Stimulated activated CD4-positive, alpha-beta T cell treated with anti-CD3 and anti-CD28 coated beads, TNF-alpha, amount 100 ng/mL, for 4 hours (primary cell): ENCODE measurements around the gene EME1.
A peak's percentile ranks its signal among the peaks of the same experiment; 100 is the strongest.
"Not testable (repeated sequence)": the region's sequence is repeated elsewhere in the genome, so short reads cannot be mapped to it uniquely, and the experiment has no call there.

Experiments
- DNase-seq, 3 experiments: peaks; one replicate each; pipeline ENCODE4 v3.0.0-alpha.2; 2020; ENCODE audit warnings: low read depth in 3 of 3

Gene EME1

DNA sequence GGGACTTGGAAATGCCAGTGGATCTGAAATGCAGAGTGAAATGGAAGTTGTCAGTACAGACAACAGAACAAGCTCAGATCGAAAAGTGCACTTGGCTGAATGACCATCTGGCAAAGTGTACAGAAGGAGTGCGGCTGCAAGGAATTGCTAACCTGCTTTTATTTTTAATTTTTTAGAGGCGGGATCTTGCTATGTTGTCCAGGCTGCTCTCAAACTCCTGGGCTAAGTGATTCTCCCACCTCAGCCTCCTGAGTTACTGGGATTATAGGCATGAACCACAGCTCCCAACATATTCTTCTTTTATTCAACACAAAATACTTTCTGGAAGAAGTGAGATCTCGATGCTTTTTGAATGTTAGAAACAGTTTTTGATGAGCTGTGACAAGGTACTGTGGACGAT, 20.7 kb downstream of the EME1 start:
- DNase-seq: no peak

DNA sequence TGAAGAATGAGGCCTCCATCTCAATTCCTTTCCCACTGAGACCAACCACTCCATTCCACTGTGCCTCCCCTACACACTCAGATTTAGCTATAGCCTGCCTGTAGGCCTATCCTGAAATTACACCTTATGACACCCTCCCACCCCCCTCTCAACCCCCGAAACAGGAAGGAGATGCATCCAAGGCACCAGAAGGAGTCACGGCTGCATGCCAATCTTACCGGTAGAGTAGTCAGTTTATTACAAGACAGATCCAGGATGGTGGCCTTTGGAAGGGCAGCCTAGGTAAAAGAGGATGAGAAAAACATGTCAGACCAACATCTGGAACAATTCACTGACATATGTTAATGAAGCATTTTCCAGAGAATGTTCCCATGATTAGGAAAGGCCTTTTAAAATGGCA, 21.7 kb downstream of the EME1 start:
- DNase-seq: no peak

DNA sequence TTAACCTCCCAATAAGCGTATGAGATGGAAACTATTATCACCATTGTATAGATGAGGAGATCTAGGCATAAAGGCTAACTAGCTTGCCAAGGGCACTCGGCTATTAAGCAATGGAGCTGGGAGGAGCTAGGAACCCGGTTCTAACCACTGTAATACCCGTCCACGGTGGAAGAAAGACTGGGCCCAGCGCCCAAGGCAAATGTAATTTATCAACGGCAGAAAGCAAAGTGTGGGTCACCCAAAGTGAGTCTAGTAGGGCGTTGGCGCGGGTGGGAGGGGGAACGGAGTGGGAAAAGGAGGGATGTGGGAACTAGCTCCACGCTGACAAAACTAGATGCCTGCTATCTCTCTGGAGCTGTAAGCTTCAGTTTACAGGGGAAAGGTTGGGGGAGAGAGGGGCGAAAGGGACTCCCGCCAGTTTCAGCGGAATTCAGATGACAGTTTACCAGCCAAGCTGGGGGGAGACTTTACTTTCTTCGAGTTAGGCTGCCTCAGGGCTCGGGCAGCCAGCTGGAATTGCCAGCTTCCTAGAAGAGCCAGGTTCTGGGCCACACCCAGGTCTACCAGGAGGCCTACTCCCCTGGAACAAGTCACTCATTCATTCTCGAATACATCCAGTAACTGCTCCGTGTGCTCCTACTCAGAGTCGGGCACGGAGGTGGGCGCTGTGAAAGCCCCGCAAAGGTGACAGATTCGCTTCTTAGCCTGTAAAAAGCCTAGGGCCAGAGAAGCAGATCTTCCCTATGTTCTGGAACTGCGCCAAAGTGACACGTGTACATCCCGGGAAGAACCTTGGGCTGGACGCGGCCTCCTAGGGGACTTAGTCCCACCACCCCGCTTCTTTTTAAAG, 23.5 kb downstream of the EME1 start:
- no peak for DNase-seq

DNA sequence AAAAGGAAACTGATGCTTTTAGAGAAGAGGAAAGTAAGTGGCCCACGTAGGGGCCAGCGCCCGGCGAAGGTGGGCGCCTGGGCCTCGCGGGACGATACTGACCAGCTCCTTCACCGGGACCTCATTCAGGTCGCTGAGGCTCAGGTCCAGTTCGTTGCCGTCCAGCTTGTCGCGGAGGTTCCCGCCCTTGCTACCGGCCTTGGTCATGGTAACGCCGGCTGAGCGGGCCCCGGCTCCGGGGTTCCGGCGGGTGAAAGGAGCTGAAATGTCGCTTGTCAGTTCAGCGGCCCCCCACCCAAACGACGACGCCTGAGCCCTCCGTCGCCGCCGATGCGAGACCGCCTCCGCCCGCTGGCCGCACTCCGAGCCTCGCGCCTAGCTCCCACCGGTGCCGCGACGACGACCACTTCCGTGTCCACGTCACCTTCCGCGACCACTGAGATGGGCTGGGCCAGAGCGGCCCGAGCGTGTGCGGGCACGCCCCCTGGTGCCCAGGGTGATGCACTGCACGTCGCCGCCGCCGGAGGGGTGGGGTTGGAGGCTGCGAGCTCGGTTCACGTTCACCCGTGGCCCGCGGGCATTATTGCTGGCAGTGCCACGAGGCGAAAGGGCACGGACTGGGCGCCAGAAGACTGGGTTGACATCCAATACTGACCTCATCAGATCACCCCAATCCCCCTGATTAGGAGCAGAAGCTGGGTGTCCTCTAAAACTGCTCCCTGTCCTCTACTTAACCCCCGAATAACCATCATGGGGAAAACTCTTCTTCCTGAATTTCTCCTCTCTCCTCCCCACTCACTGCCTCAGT, 24.3 kb downstream of the EME1 start, which contains the start of gene LRRC59:
Gene LRRC59 (minus strand): TSS at position 413 of the 808 bp plus-strand sequence. CDS start 206 bp downstream, at position 207.
- DNase-seq: peak; percentile 86 to 89 (median 86)

DNA sequence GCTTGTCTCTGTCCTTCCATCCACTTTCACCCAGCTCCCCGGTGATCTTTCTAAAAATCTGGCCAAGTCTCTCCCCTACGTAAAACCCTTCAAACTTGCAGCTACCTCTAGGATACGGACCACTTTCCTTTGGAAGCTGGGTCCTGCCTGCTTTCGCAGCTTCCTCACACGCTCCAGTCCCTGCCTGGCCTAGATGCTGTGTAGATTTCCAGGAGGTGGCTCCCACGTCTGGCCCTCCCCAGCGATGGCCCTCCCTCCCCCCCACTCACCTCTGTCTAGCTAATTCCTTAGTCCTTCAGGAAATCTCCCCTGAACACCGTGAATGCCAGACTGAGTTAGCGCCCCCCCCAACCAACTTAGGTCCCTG, 24.9 kb downstream of the EME1 start:
- no peak for DNase-seq

DNA sequence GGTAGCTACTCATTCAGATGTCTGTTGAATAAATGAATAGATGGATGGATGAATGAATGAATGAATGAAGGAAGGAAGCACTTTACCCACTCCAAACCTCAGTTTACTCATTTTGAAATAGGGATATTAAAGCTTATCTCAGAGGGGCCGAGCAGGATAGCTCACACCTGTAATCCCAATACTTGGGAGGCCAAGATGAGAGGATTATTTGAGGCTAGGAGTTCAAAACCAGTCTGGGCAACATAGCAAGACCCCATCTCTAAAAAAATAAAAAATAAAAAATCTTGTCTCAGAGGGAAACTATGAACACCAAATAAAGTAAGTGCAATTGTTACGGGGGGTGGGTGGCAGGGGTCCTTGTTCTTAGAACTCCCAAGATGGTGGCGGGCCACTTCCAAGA, 25.6 kb downstream of the EME1 start:
- DNase-seq: not testable (repeated sequence)

DNA sequence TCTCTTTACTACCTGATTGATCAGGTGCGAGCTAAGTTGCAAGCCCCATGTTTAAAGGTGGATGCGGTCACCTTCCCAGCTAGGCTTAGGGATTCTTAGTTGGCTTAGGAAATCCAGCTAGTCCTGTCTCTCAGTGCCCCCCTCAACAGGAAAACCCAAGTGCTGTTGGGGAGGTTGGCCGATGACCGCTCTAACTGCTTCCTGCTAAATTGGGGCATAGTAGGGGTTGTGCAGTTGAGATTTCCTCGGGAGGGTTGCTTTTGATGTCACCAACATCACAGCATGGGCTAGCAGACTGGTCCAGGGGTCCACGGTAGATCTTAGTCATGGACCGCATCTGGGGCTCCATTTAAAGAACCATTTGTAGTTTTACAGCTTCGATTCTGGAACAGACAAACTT, 26.6 kb downstream of the EME1 start:
- not testable (repeated sequence) for DNase-seq

DNA sequence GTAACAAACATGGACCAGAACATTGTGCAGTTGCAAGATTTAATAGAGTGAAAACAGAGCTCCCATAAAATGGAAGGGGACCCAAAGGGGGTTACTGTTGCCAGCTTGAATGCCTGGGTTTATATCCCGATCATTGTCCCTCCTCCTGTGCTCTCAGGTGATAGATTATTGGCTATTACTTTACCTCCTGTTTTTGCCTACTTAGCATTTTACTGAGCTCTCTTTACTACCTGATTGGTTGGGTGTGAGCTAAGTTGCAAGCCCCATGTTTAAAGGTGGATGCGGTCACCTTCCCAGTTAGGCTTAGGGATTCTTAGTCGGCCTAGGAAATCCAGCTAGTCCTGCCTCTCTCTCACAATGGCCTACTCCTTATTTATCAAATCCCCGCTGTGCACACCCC, 32.3 kb downstream of the EME1 start:
- not testable (repeated sequence) for DNase-seq

DNA sequence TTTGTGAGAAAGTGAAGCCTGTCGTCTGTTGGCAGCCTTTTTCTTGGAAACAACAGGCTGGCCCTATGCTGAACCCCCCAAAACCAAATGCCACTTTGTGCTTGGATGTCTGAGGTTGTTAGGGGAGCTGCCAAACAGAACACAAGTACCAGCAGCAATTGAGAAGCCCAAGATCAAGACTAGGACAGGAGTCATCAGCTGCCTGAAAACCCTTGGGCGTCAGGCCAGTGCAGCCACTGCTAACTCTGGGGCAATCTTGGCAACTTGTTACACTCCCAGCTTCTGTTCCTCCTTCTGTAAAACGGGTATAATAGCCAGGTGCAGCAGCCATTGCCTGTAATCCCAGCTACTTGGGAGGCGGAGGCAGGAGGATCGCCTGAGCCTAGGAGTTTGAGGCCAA, 33.5 kb downstream of the EME1 start:
- no peak for DNase-seq

DNA sequence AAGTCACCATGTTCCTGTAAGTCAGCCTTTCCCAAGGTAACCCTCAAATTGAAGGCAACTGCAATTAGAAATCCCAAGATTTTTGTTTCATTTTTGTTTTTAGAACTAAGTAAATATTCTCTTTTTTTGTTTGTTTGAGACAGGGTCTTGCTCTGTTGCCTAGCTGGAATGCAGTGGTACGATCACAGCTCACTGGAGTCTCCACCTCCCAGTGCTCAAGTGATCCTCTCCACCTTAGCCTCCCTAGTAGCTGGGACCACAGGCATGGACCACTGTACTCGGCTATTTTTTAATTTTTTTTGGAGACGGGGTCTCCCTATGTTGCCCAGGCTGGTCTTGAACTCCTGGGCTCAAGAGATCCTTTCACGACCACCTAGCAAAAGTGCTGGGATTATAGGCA, 34.9 kb downstream of the EME1 start:
- DNase-seq: no peak

DNA sequence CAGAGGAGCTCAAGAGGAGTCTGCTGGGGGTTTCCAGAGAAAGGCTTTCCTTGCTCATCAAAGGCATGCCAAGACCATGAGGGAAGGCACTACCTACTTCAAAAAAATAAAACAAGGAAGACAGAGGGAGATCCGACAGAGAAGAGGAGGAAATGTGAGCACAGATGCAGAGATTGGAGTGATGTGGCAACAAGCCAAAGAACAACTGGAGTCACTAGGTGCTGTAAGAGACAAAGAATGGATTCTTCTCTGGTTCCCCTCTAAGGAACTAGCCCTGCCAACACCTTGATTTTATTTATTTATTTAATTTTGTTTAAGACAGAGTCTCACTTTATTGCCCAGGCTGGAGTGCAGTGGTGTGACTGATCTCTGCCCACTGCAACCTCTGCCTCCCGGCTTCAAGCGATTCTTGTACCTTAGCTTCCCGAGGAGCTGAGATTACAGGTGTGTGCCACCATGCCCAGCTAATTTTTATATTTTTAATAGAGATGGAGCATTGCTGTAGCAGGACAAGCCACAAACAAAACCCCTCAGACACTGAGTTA, 39.2 kb downstream of the EME1 start:
- DNase-seq: no peak

DNA sequence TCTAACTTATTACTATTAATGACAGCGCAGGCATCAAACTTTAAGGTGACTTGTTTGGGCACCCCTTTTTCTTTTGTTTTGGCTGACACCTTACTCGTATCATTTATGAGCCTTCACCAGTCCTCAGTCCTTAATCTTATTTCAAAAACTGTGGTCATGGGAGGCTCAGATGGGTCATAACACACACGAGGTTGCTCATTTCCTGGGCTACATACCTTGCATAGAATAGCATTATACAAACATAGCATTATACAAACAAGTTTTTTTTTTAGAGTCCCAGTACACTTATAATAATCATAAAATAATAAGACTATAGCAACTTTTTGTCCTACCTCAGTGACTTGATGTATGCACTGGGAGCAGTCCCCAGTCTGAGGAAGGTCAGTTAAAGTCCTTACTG, 41.8 kb downstream of the EME1 start:
- no peak for DNase-seq

DNA sequence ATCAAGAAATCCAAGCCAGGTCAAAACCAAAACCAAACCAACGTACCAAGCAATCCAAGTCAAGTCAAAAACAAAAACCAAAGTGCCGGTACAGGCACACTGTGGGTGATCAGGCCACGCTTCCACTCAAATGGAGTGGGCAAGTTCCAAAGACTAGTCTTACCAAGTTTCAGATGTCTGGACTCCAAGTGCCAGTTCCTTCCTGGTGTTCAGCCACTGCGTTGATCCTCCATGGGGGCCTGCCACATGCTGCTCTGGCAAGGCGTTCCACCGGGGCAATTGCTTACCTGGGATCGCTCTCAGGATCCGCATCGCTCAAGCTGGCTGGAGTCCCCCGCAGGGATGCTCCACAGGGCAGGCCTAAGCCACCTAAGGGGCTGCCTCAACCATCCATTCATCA, 46.5 kb downstream of the EME1 start:
- DNase-seq: not testable (repeated sequence)

DNA sequence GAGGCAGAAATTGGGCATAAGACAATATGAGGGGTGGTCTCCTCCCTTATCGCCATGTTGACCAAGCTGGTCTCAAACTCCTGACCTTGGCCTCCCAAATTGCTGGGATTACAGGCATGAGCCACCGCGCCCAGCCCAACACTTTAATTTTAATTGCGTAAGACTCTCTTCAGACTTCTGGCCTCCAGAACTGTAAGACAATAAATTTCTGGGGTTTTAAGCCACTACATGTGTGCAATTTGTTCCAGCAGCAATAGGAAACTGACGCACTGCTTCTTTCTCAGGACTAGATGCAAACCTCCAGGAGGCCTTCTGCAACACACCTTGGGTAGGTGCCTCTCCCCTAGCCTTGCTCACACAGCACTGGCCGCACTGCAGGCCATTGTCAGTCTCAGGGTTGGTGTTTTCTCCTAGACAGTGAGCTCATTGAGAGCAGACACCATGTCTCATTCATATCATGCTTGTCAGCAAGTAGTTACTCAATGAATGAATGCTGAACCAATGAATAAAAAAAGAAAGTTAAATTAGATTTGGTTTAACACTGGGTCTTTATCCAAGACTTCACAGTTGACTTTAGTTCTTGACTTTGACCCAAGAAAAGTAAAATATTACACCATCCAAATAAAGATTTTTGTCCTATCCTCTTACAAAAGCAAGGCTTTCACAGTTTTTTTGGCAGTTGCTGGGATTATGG, 47.5 kb downstream of the EME1 start:
- DNase-seq: no peak

DNA sequence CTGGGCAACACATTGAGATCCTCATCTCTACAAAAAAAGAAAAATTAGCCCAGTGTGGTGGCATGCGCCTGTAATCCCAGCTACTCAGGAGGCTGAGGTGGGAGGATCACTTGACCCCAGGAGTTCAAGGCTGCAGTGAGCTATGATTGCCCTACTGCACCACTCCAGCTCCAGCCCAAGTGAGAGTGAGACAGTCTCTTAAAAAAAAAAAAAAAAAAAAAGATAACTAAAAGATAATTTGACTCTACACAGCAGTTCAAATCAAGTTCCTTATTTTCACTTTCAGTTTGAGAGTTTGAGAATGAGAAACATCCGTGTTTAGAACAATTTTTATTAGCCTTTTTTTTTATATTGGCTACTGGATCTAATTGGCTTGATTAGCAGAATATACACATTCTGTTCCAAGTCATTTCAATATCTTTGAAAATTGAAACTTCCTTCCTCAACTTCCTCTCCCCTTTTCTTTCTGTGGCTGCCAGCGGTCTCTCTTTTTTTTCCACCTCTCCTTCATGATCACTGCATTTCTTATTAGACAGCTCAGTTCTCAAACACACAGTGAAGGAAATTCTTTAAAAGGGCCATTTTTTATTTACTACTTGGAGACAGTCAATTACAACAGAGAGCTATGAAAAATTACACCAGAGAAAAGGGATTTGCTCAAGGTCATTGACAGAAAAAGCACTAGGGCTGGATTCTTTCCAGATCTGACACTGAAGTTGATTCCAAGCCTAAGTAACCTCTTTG, 48.5 kb downstream of the EME1 start:
- no peak for DNase-seq

DNA sequence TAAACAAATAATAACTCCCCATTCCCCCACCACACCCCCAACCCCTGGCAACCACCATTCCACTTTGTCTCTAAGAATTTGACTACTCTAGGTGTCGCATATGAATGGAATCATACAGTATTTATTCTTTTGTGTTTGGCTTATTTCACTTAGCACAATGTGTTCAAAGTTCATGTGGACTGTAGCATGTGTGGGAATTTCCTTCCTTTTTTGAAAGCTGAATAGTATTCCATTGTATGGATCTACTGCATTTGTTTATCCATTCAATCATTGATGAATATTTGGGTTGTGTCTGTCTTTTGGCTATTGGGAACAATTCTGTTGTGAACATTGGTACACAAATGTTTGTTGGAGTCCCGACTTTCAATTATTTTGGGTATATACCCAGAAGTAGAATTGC, 49.7 kb downstream of the EME1 start:
- DNase-seq: no peak

DNA sequence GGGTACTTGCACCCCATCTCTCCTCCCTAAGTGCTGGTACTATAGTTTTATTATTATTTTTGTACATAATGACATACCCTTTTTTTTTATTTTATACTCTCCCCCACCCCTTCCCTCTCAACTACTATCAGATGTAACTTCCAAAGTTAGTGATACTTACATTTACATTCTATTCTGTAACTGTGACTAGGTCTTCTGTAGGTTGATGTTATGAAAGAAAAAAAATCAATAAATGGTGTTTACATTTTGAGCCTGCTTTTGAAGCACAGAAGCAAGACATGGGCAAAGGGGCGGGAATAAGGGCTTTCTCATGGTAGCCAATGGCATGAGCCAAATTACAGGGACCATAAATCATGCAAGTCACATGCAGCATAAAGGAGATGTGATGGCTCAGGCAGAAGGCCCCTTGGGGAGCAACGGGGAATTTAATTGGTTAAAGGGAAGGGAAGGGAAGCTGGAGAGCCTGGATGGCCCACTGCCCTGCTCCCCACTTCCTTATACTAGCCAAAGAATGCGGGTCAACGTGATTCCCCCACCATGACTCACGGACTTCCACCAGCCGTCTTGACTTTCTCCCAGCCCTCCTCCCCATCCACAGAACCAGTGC, 50.6 kb downstream of the EME1 start:
- no peak for DNase-seq

DNA sequence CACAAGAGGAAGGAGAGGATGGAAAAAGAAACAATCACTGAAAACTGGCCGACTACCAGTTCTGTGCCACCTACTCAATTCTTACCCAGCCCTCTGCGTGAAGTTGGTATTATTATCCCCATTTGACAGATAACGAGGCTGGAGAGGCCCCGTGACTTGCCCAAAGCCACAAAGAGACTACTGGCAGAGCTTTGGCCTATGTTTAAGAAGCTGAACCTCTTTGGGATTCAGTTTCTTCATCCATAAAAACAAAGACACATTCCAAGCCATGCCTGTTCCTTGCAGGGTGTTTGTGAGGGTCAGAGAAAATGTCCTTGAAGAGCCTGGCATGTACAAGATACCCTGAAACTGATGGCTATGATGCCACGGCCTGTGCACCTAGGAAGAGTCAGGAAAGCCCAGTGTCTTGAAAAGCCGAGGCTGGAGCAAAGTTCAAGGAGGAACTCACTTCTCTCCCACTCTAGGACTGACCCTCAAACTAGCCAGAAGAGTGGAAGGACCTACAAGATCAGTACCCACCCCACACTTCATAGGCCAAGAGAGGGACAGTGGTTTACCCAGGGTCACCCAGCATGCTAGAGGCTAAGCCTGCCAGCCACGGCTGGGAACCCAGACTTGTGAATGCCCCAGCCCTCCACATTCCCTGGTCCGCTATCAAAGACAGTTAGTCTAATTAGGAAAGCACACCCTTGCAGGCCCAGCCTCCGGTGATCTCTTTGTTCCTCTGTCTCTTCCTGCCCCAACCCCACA, 51.4 kb downstream of the EME1 start:
- DNase-seq: no peak

DNA sequence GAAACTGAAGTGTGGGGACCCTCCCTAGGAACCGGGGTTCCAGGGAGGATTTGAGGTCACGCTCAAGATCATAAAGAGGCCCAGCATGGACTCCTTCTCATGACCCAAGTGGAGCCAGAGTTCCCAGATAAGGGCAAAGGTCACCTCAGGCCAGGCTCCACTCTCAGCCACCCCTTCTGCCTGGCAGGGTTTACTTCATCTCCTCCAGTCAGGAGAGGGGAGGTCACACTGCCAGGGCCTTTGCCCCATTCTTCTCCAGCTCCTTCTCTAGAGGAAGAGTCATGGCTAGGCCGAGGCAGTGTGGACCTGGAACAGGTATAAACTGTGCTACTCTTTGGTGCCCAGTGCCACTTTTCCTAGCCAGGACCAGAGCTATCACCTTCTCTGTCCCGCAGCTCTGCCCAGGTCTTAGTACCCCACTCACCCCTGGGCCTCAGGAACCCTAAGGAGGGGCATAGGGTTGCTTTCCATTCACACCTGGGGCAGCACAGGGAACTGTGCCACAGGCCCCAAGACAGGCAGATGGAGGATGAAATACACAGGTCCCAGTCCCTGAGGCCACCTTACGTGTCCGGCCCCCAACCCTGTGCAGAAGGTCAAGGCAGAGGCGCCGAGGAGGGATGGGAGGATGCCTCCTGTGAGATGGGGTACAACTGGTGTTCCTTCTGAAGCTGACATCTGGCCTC, 52.1 kb downstream of the EME1 start:
- no peak for DNase-seq
